ENCODE results near the gene ITGAX.

The ITGAX gene

DNA sequence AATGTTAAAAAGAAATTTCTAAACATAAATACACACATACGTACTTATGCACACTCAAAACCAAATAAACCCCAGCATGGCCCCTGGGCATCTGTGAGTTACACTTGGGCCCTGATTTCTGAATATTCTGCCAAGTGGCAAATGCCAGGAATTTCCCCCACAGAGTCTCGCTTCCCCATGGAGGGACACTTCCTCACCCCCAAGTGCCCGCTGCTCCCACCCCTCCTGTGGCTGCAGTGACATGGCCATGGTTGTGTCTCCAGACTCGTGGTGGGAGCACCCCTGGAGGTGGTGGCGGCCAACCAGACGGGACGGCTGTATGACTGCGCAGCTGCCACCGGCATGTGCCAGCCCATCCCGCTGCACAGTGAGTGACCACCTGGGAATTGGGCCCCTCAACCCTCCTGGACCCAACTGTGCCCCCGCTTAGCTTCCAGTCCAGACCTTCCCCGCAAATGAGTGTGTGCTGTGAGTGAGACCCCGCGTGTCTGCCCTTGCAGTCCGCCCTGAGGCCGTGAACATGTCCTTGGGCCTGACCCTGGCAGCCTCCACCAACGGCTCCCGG is 42.2 kb downstream of the ITGAX start:
- no peak for DNase-seq (ENCODE audit: low read depth)
- TF ChIP-seq, protein P1, sequence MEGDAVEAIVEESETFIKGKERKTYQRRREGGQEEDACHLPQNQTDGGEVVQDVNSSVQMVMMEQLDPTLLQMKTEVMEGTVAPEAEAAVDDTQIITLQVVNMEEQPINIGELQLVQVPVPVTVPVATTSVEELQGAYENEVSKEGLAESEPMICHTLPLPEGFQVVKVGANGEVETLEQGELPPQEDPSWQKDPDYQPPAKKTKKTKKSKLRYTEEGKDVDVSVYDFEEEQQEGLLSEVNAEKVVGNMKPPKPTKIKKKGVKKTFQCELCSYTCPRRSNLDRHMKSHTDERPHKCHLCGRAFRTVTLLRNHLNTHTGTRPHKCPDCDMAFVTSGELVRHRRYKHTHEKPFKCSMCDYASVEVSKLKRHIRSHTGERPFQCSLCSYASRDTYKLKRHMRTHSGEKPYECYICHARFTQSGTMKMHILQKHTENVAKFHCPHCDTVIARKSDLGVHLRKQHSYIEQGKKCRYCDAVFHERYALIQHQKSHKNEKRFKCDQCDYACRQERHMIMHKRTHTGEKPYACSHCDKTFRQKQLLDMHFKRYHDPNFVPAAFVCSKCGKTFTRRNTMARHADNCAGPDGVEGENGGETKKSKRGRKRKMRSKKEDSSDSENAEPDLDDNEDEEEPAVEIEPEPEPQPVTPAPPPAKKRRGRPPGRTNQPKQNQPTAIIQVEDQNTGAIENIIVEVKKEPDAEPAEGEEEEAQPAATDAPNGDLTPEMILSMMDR (IDR thresholded peaks at IDR 0.05; ENCODE audit: control insufficient read depth, insufficient read depth, low read depth, low read length, missing control alignments), result no peak
- H3K4me3 ChIP-seq (ENCODE audit: control insufficient read depth, low read depth, low read length), result no peak overlapping the region

GRCh38 chr16:31397701-31398100 is 42.7 kb downstream of the ITGAX start:
- DNase-seq (ENCODE audit: low read depth), result no peak
- H3K4me3 ChIP-seq (ENCODE audit: control insufficient read depth, low read depth, low read length), result no peak overlapping the region
- TF ChIP-seq, protein P1 (IDR thresholded peaks at IDR 0.05; ENCODE audit: control insufficient read depth, insufficient read depth, low read depth, low read length, missing control alignments), result no peak

DNA sequence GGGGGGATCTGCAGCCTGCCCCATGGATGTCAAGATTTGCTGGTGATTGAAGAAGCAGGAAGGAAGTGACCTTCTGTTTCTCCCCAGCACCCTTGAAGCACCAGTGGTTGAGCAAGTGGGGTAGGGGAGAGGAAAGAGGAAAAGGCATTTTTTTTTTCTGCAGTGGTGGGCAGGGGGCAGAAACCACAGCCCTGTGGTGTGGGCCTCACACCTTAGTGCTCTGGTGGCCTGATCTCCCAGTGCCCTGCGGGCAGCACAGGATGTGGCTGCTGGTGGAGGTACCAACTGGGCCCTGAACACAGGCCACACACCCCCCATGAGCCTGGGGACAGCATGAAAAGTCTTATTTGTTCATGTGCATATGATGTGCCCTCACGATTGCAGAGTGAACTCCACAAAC is 45.2 kb downstream of the ITGAX start:
- H3K4me3 ChIP-seq (ENCODE audit: control insufficient read depth, low read depth, low read length), result no peak overlapping the region
- TF ChIP-seq, protein P1 (IDR thresholded peaks at IDR 0.05; ENCODE audit: control insufficient read depth, insufficient read depth, low read depth, low read length, missing control alignments), result no peak
- no peak for DNase-seq (ENCODE audit: low read depth)

DNA sequence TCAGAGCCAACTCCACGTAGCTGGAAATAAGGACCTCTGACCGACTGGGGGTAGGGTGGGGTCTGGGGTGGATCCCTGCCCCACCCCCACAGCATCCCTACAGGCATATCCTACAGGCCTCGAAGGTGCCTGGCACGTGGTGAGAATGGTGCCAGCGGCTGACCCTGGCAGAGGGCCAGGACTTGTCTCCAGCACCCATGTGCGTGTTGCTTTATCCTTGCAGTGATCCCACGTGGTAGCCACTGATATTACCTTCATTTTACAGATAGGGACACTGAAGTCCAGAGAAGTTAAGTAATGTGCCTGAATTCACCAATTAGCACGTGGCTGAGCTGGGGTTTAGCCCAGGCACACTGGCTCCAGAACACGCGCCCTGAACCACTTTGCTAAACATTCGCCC is 46.5 kb downstream of the ITGAX start:
- no peak for DNase-seq (ENCODE audit: low read depth)
- no peak overlapping the region for H3K4me3 ChIP-seq (ENCODE audit: control insufficient read depth, low read depth, low read length)
- TF ChIP-seq, protein P1 (IDR thresholded peaks at IDR 0.05; ENCODE audit: control insufficient read depth, insufficient read depth, low read depth, low read length, missing control alignments), result no peak

- TF ChIP-seq, protein P1 (IDR thresholded peaks at IDR 0.05; ENCODE audit: control insufficient read depth, insufficient read depth, low read depth, low read length, missing control alignments), result no peak
- no peak for DNase-seq (ENCODE audit: low read depth)
- H3K4me3 ChIP-seq (ENCODE audit: control insufficient read depth, low read depth, low read length), result no peak overlapping the region
These were observed 47.7 kb downstream of the ITGAX start for GRCh38 chr16:31402687-31403086.

- DNase-seq (ENCODE audit: low read depth), result no peak
- TF ChIP-seq, protein P1 (IDR thresholded peaks at IDR 0.05; ENCODE audit: control insufficient read depth, insufficient read depth, low read depth, low read length, missing control alignments), result no peak
- peak overlapping the region; percentile 37 for H3K4me3 ChIP-seq (ENCODE audit: control insufficient read depth, low read depth, low read length)
These were observed 48.8 kb downstream of the ITGAX start for GRCh38 chr16:31403590-31404352.
